ENCODE results near the gene PLA2G4A.
A peak's percentile ranks its signal among the peaks of the same experiment; 100 is the strongest.

The PLA2G4A gene

DNA sequence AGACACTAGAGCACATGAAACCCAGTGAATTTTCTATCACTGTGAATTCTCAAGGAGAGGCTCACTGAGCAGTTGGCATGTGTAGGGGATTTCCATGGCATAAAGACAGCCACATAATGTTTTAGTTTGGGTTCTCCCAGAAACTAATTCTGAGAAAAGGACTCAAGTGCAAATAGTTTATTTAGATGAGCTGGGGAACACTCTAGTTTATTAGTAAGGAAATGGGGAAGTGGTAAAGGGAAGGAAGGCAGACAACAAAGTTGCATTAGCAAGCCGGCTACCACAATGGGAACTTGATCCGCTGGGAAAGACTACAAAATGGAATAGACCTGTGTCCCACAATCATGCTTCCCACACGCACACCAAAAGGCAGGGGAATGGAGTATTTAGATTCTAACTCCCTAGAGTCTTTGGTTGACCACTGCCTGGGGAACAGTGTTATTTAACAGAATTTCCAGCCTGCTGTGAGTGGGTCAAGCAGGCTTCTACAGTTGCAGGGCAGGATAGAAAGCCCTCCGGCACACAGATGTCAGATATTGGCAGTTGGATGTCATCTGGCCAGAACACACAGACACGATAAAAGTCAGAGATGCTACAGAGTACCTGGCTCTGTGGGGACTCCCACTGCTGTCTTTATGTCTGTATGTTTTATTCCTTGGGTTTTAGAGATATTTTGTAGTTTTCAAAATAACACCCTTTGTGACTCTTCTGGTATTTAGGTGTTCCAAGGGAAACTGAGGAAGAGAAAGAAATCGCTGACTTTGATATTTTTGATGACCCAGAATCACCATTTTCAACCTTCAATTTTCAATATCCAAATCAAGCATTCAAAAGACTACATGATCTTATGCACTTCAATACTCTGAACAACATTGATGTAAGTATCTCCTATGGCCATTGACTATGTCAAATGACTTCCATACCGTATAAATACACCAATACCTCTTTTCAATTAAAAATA is 150.1 kb downstream of the PLA2G4A start:
- Histone ChIP-seq H3K27me3 (ENCODE audit: control insufficient read depth, insufficient read depth, low read length) (no peaks in the 10 kb centered on the region), H3K4me1 (ENCODE audit: control insufficient read depth, insufficient read depth, low read length) (peaks cover 53% of the 10 kb centered on the region), H3K4me3 (ENCODE audit: low read length) (no peak overlapping the region), H3K36me3 (ENCODE audit: control insufficient read depth, insufficient read depth, low read length) (no peaks in the 10 kb centered on the region), H3K9ac (ENCODE audit: low read length) (no peak overlapping the region), H3K27ac (ENCODE audit: low read depth, low read length) (peak overlapping the region; percentile 53)

- Histone ChIP-seq H3K4me1 (ENCODE audit: control insufficient read depth, insufficient read depth, low read length) (peaks cover 51% of the 10 kb centered on the region), H3K36me3 (ENCODE audit: control insufficient read depth, insufficient read depth, low read length) (no peaks in the 10 kb centered on the region), H3K27ac (ENCODE audit: low read depth, low read length) (no peak overlapping the region)
These were observed 151.7 kb downstream of the PLA2G4A start for GRCh38 chr1:186980400-186980799.

GRCh38 chr1:186982116-186982515 is 153.4 kb downstream of the PLA2G4A start:
- Histone ChIP-seq H3K4me3 (ENCODE audit: low read length) (no peak overlapping the region), H3K27ac (ENCODE audit: low read depth, low read length) (peak overlapping the region; percentile 79), H3K4me1 (ENCODE audit: control insufficient read depth, insufficient read depth, low read length) (peaks cover 38% of the 10 kb centered on the region), H3K27me3 (ENCODE audit: control insufficient read depth, insufficient read depth, low read length) (no peaks in the 10 kb centered on the region), H3K36me3 (ENCODE audit: control insufficient read depth, insufficient read depth, low read length) (no peaks in the 10 kb centered on the region), H3K9ac (ENCODE audit: low read length) (no peak overlapping the region)

More at GRCh38 chr1:186980400-186980799, 151.7 kb downstream of the PLA2G4A start:
- Histone ChIP-seq H3K9ac (ENCODE audit: low read length) (no peak overlapping the region), H3K27me3 (ENCODE audit: control insufficient read depth, insufficient read depth, low read length) (no peaks in the 10 kb centered on the region), H3K4me3 (ENCODE audit: low read length) (no peak overlapping the region)

DNA sequence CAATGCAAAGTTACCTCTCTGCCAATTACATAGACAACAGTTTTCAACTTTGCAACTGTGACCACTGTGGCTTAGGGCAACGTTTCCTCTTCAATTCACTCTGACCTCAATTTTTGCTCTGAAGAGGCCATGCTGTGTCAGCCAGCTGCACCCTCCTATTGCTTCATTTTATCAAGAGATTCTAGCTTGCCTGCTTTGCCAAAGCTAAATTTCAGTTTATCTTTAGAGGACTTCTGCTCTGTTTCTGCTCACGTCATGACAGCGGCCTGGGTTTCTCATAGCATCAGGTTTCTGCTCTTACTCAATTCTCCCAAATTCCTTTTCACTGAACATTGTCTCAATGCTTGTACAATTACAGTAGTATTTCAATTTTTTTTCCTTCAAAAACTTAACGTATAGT is 154.6 kb downstream of the PLA2G4A start:
- no peak overlapping the region for H3K9ac ChIP-seq (ENCODE audit: low read length)
- H3K27me3 ChIP-seq (ENCODE audit: control insufficient read depth, insufficient read depth, low read length) = no peaks in the 10 kb centered on the region
- peaks cover 28% of the 10 kb centered on the region for H3K4me1 ChIP-seq (ENCODE audit: control insufficient read depth, insufficient read depth, low read length)
- H3K36me3 ChIP-seq (ENCODE audit: control insufficient read depth, insufficient read depth, low read length) = no peaks in the 10 kb centered on the region
- H3K27ac ChIP-seq (ENCODE audit: low read depth, low read length) = peak overlapping the region; percentile 79
- H3K4me3 ChIP-seq (ENCODE audit: low read length) = no peak overlapping the region

DNA sequence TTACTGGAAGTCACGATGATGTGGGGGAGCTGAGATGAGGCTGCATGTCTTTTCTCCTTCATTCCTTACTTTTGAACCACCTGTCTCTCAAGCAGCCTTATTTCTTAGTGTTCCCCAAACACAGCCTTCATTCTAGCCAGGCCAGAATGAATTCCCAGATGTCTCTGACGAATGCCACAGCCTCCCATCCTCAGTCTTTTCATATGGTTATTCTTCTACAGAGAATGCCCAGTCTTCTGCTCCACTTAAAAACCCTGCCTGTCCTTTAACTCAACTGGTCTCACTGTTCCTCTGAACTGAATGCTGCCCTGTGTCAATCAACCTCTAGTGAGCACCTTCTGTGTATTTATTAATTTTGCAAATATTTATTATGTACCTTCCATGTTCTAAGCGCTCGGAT is 156.2 kb downstream of the PLA2G4A start:
- peaks cover 22% of the 10 kb centered on the region for H3K4me1 ChIP-seq (ENCODE audit: control insufficient read depth, insufficient read depth, low read length)
- peak overlapping the region; percentile 46 for H3K27ac ChIP-seq (ENCODE audit: low read depth, low read length)
- H3K27me3 ChIP-seq (ENCODE audit: control insufficient read depth, insufficient read depth, low read length) = no peaks in the 10 kb centered on the region
- no peaks in the 10 kb centered on the region for H3K36me3 ChIP-seq (ENCODE audit: control insufficient read depth, insufficient read depth, low read length)
- no peak overlapping the region for H3K9ac ChIP-seq (ENCODE audit: low read length)
- H3K4me3 ChIP-seq (ENCODE audit: low read length) = no peak overlapping the region

DNA sequence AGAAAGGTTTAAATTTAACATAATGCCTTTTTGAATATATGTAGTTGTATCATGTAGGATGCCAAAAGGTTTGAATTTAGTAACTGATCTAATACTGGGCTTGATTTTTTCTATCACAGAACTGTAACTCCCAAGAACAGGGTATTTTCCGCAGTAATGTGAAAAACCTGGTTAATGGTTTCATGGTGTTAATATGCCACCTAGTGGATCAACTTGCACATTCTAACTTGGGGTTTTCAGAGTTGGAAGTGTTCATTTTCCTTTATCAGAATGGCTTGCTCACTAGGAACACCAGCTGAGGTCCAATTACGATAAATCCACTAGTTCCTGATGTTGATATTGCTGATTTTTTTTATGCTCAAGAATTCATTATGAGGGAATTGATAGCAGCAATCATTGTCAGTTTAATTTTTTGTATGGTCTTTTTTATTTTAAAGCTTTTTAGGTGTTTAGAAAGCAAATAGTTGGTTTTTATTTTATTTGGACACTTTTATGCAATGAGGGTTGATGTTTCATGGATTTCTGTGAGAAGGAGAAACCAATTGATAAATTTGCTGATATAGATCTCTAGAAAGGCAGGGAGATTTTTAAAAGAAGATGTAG is 157.2 kb downstream of the PLA2G4A start:
- Histone ChIP-seq H3K4me3 (ENCODE audit: low read length) (no peak overlapping the region), H3K27me3 (ENCODE audit: control insufficient read depth, insufficient read depth, low read length) (no peaks in the 10 kb centered on the region), H3K4me1 (ENCODE audit: control insufficient read depth, insufficient read depth, low read length) (peaks cover 18% of the 10 kb centered on the region), H3K9ac (ENCODE audit: low read length) (no peak overlapping the region), H3K27ac (ENCODE audit: low read depth, low read length) (peak overlapping the region; percentile 46), H3K36me3 (ENCODE audit: control insufficient read depth, insufficient read depth, low read length) (no peaks in the 10 kb centered on the region)

GRCh38 chr1:186987065-186987464 is 158.3 kb downstream of the PLA2G4A start:
- Histone ChIP-seq H3K9ac (ENCODE audit: low read length) (no peak overlapping the region), H3K4me1 (ENCODE audit: control insufficient read depth, insufficient read depth, low read length) (peaks cover 14% of the 10 kb centered on the region), H3K36me3 (ENCODE audit: control insufficient read depth, insufficient read depth, low read length) (no peaks in the 10 kb centered on the region), H3K4me3 (ENCODE audit: low read length) (no peak overlapping the region), H3K27me3 (ENCODE audit: control insufficient read depth, insufficient read depth, low read length) (no peaks in the 10 kb centered on the region), H3K27ac (ENCODE audit: low read depth, low read length) (no peak overlapping the region)

DNA sequence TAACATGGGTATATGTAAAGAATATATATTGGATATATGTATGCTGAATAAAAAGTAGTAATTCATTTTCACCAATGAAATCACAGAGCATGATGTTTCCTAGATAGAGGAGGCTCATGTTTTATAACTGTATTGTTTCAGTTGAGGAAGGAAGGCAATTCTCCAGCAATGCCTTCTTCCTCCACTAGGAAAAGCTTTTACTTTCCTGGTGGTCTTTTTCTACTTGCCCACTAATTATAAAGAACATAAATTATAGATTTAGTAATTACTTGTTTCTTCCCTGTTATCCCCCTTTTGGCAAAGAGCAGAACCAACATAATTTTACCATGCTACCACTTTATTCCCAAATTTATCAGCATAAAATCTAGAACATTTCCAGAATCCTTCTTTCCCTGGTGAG is 159.0 kb downstream of the PLA2G4A start:
- no peaks in the 10 kb centered on the region for H3K36me3 ChIP-seq (ENCODE audit: control insufficient read depth, insufficient read depth, low read length)
- no peak overlapping the region for H3K27ac ChIP-seq (ENCODE audit: low read depth, low read length)
- H3K27me3 ChIP-seq (ENCODE audit: control insufficient read depth, insufficient read depth, low read length) = no peaks in the 10 kb centered on the region
- no peak overlapping the region for H3K9ac ChIP-seq (ENCODE audit: low read length)
- H3K4me3 ChIP-seq (ENCODE audit: low read length) = no peak overlapping the region
- peaks cover 10% of the 10 kb centered on the region for H3K4me1 ChIP-seq (ENCODE audit: control insufficient read depth, insufficient read depth, low read length)

DNA sequence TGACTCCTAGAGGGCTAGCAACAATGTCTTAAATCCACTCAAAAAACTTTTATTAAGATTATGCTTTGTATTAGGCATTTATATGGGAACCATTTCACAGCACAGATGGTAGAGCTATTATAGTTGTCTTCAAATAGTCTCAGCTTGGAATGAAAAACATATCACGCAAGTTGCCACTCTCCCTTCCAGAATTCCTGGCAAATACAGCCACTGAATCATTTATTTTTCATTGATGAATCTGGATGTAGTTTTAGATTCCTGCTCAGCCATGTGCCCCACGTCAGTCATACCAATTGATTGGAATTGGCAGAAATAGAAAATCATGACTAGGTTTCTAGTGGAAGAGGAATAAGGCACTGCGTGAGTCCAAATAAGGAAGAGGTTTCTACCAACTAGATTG is 165.2 kb downstream of the PLA2G4A start:
- Histone ChIP-seq H3K4me1 (ENCODE audit: control insufficient read depth, insufficient read depth, low read length) (no peaks in the 10 kb centered on the region), H3K36me3 (ENCODE audit: control insufficient read depth, insufficient read depth, low read length) (no peaks in the 10 kb centered on the region), H3K4me3 (ENCODE audit: low read length) (no peak overlapping the region), H3K27me3 (ENCODE audit: control insufficient read depth, insufficient read depth, low read length) (no peaks in the 10 kb centered on the region), H3K27ac (ENCODE audit: low read depth, low read length) (no peak overlapping the region), H3K9ac (ENCODE audit: low read length) (no peak overlapping the region)

DNA sequence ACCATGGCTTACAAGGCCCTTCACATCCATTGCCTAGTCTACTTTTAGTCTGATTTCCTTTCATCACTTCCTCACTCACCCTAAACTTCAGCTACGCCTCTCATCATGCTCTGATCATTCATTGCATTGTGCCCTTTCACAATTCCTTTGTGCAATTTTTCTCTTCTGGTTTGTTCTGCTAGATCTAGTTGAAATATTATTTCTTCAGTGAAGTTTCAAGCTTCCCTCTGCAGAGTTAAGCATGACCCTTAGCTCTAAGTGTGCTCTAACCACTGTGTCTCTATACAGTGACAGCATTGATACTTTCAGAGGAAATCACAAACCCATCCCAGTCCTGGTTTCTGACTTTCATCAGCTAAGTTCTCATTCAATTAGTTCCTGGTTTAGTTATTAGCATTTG is 166.1 kb downstream of the PLA2G4A start:
- Histone ChIP-seq H3K9ac (ENCODE audit: low read length) (no peak overlapping the region), H3K27ac (ENCODE audit: low read depth, low read length) (no peak overlapping the region), H3K27me3 (ENCODE audit: control insufficient read depth, insufficient read depth, low read length) (no peaks in the 10 kb centered on the region), H3K4me1 (ENCODE audit: control insufficient read depth, insufficient read depth, low read length) (no peaks in the 10 kb centered on the region), H3K4me3 (ENCODE audit: low read length) (no peak overlapping the region), H3K36me3 (ENCODE audit: control insufficient read depth, insufficient read depth, low read length) (no peaks in the 10 kb centered on the region)

DNA sequence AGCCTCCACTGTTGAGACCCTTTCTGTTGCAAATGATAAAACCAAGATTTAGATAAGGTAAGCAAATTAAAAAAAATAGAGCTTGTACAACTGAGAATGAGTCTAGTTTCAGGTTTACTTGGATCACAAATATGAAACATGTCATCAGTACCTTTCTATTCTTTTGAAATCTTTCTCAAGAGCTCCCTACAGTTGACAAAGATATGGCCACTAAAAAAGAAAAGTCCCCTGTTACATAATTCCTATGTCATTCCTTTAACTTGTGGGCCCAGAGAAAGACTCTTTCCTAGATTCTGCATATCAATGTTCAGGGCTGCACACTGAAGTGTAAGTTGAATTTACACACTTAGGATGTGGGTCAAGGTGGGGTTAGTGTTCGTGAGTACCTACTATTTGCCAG is 168.1 kb downstream of the PLA2G4A start:
- Histone ChIP-seq H3K27me3 (ENCODE audit: control insufficient read depth, insufficient read depth, low read length) (no peaks in the 10 kb centered on the region), H3K4me1 (ENCODE audit: control insufficient read depth, insufficient read depth, low read length) (no peaks in the 10 kb centered on the region), H3K4me3 (ENCODE audit: low read length) (no peak overlapping the region), H3K27ac (ENCODE audit: low read depth, low read length) (no peak overlapping the region), H3K36me3 (ENCODE audit: control insufficient read depth, insufficient read depth, low read length) (no peaks in the 10 kb centered on the region), H3K9ac (ENCODE audit: low read length) (no peak overlapping the region)

DNA sequence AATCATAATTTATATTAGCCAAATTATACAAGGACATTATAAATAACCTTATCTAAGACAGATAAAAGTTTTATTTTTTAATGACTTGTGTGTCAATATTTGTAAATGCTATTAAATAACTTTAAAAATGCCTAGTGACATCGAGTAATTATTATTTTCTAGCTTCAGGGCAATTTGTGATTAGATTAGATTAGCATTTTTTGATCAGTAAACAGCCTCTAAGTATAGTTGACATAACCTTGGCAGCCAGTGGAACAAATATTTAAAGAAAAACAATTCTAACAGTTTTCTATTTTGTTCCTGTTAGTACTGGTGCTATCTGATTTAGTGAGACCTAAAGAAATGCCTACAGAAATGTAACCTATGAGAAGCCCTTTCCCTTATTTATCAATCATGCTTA is 169.1 kb downstream of the PLA2G4A start:
- Histone ChIP-seq H3K9ac (ENCODE audit: low read length) (no peak overlapping the region), H3K27me3 (ENCODE audit: control insufficient read depth, insufficient read depth, low read length) (no peaks in the 10 kb centered on the region), H3K4me1 (ENCODE audit: control insufficient read depth, insufficient read depth, low read length) (no peaks in the 10 kb centered on the region), H3K36me3 (ENCODE audit: control insufficient read depth, insufficient read depth, low read length) (no peaks in the 10 kb centered on the region), H3K4me3 (ENCODE audit: low read length) (no peak overlapping the region), H3K27ac (ENCODE audit: low read depth, low read length) (no peak overlapping the region)

Measured in rectal smooth muscle tissue (tissue), 1 donor.